ENCODE results near the gene TLR8.

Gene TLR8

DNA sequence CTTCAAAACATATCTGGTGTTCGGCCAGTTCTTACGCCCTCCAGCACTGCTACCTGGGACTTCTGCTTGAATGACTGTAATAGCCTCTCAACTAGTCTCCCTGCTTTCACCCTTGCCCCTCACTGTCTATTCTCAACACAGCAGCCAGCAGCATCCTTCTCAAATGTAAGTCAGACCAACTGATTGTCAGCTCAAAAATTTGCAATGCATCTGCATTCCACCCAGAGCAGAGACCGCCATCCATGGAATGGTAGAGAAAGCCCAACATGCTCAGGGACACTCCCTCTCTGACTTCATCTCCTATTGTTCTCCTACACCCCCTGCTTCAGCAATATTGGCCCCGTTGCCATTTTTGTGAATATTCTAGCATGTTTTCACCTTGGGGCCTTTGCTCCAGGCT lies 33.7 kb upstream of the TLR8 start:
- Histone ChIP-seq H3K9me3 (replicated peaks; ENCODE audit: insufficient read depth, low read length) (no peaks in the 10 kb centered on the region), H2AFZ (ENCODE audit: low read length) (no peak overlapping the region), H3K36me3 (replicated peaks; ENCODE audit: insufficient read depth, low read length) (no peaks in the 10 kb centered on the region), H4K20me1 (ENCODE audit: insufficient read depth, low read length) (no peaks in the 10 kb centered on the region), H3K27me3 (replicated peaks; ENCODE audit: insufficient read depth, low read length) (no peaks in the 10 kb centered on the region), H3K79me2 (ENCODE audit: low read length) (no peaks in the 10 kb centered on the region; the same call in 1 of the 2 replicates), H3F3A (ENCODE audit: insufficient read depth, low read length) (peaks cover 13% of the 10 kb centered on the region), H3K4me3 (ENCODE audit: low read length) (no peak overlapping the region), H3K27ac (ENCODE audit: low read length) (no peak overlapping the region), H3K4me1 (ENCODE audit: low read length) (peaks cover 29% of the 10 kb centered on the region), H3K4me2 (ENCODE audit: low read depth, low read length) (no peak overlapping the region), H3K9me2 (replicated peaks; ENCODE audit: insufficient read depth, low read length) (no peaks in the 10 kb centered on the region), H3K9ac (ENCODE audit: low read length) (no peak overlapping the region)
- DNase-seq: no peak
- TF ChIP-seq EZH2phosphoT487 (IDR thresholded peaks at IDR 0.05; ENCODE audit: low read length): no peak
- TF ChIP-seq, protein P1, sequence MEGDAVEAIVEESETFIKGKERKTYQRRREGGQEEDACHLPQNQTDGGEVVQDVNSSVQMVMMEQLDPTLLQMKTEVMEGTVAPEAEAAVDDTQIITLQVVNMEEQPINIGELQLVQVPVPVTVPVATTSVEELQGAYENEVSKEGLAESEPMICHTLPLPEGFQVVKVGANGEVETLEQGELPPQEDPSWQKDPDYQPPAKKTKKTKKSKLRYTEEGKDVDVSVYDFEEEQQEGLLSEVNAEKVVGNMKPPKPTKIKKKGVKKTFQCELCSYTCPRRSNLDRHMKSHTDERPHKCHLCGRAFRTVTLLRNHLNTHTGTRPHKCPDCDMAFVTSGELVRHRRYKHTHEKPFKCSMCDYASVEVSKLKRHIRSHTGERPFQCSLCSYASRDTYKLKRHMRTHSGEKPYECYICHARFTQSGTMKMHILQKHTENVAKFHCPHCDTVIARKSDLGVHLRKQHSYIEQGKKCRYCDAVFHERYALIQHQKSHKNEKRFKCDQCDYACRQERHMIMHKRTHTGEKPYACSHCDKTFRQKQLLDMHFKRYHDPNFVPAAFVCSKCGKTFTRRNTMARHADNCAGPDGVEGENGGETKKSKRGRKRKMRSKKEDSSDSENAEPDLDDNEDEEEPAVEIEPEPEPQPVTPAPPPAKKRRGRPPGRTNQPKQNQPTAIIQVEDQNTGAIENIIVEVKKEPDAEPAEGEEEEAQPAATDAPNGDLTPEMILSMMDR (IDR thresholded peaks at IDR 0.05; ENCODE audit: low read length): no peak

DNA sequence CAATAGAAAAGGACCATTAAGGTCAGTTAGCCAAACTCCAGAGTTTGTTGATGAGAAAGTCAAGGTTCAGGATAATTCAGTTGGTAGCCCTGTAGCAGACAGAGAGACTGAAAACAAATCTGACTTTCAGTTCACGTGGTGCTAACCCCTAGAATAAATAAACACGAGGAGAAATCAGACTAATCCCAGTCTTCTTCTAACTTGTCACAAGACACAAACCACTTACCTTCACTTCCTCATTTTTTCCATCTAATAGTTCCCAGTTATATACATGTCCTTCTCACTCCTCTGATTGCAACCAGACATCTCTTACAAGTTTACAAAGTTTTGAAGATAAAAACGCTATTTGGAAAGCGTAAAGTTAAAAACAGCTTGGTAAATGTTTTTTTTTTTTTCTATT lies 31.8 kb upstream of the TLR8 start:
- H3K4me1 ChIP-seq (ENCODE audit: low read length): peaks cover 16% of the 10 kb centered on the region
- no peaks in the 10 kb centered on the region for H4K20me1 ChIP-seq (ENCODE audit: insufficient read depth, low read length)
- H3K79me2 ChIP-seq (ENCODE audit: low read length): no peaks in the 10 kb centered on the region; the same call in 1 of the 2 replicates
- peak overlapping the region; percentile 51; the same call in 1 of the 2 replicates for H3K27ac ChIP-seq (ENCODE audit: low read length)
- H3K9me3 ChIP-seq (replicated peaks; ENCODE audit: insufficient read depth, low read length): no peaks in the 10 kb centered on the region
- H3K9ac ChIP-seq (ENCODE audit: low read length): 0 out of 2 replicates have a peak overlapping the region, but pooled peaks have one; percentile 4
- DNase-seq: no peak
- no peaks in the 10 kb centered on the region for H3K27me3 ChIP-seq (replicated peaks; ENCODE audit: insufficient read depth, low read length)
- no peak overlapping the region for H3K4me3 ChIP-seq (ENCODE audit: low read length)
- H2AFZ ChIP-seq (ENCODE audit: low read length): no peak overlapping the region
- H3K36me3 ChIP-seq (replicated peaks; ENCODE audit: insufficient read depth, low read length): no peaks in the 10 kb centered on the region
- no peaks in the 10 kb centered on the region for H3K9me2 ChIP-seq (replicated peaks; ENCODE audit: insufficient read depth, low read length)
- no peak for TF ChIP-seq EZH2 (optimal IDR thresholded peaks at IDR 0.05; ENCODE audit: low read depth, low read length)
- TF ChIP-seq, protein P1 (IDR thresholded peaks at IDR 0.05; ENCODE audit: low read length): no peak
- no peak for TF ChIP-seq EZH2phosphoT487 (IDR thresholded peaks at IDR 0.05; ENCODE audit: low read length)
- peaks cover 4% of the 10 kb centered on the region; the same call in 1 of the 2 replicates for H3F3A ChIP-seq (ENCODE audit: insufficient read depth, low read length)
- H3K4me2 ChIP-seq (ENCODE audit: low read depth, low read length): peak overlapping the region; percentile 49

DNA sequence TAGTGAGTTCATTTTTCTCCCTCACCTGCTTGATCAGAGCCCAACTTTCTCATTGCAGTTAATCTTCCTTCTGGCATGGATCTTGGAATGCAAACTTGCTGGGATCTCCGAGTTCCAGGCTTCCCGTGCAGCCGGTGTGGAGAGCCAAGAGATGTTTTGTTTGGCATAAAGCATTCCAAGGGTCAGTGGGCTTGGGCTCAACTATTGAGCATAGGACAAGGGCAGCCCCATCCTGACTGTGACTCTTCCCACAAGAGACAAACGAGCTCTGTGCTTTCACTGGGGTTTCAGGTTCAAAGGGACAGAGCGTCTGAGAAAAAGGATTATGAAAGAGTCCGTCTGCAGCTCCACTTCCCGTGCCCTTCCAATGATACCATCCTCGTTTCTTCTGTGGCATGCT lies 29.0 kb upstream of the TLR8 start:
- H3K9me2 ChIP-seq (replicated peaks; ENCODE audit: insufficient read depth, low read length): no peaks in the 10 kb centered on the region
- DNase-seq: no peak
- no peak overlapping the region for H2AFZ ChIP-seq (ENCODE audit: low read length)
- H3K27ac ChIP-seq (ENCODE audit: low read length): no peak overlapping the region
- H3K4me2 ChIP-seq (ENCODE audit: low read depth, low read length): no peak overlapping the region
- no peak overlapping the region for H3K4me3 ChIP-seq (ENCODE audit: low read length)
- H3K4me1 ChIP-seq (ENCODE audit: low read length): peaks cover 19% of the 10 kb centered on the region
- no peaks in the 10 kb centered on the region for H3K9me3 ChIP-seq (replicated peaks; ENCODE audit: insufficient read depth, low read length)
- no peaks in the 10 kb centered on the region for H3K27me3 ChIP-seq (replicated peaks; ENCODE audit: insufficient read depth, low read length)
- no peak overlapping the region for H3K9ac ChIP-seq (ENCODE audit: low read length)
- TF ChIP-seq EZH2 (optimal IDR thresholded peaks at IDR 0.05; ENCODE audit: low read depth, low read length) (no peak), EZH2phosphoT487 (IDR thresholded peaks at IDR 0.05; ENCODE audit: low read length) (no peak)
- TF ChIP-seq, protein P1 (IDR thresholded peaks at IDR 0.05; ENCODE audit: low read length): no peak
- no peaks in the 10 kb centered on the region for H4K20me1 ChIP-seq (ENCODE audit: insufficient read depth, low read length)
- H3F3A ChIP-seq (ENCODE audit: insufficient read depth, low read length): peaks cover 4% of the 10 kb centered on the region; the same call in 1 of the 2 replicates
- H3K36me3 ChIP-seq (replicated peaks; ENCODE audit: insufficient read depth, low read length): no peaks in the 10 kb centered on the region
- no peaks in the 10 kb centered on the region for H3K79me2 ChIP-seq (ENCODE audit: low read length)
